Measurements from ENCODE around the gene ZBTB24.
A peak's percentile ranks its signal among the peaks of the same experiment; 100 is the strongest.
"Not testable (repeated sequence)": the region's sequence is repeated elsewhere in the genome, so short reads cannot be mapped to it uniquely, and the experiment has no call there.

Gene ZBTB24

DNA sequence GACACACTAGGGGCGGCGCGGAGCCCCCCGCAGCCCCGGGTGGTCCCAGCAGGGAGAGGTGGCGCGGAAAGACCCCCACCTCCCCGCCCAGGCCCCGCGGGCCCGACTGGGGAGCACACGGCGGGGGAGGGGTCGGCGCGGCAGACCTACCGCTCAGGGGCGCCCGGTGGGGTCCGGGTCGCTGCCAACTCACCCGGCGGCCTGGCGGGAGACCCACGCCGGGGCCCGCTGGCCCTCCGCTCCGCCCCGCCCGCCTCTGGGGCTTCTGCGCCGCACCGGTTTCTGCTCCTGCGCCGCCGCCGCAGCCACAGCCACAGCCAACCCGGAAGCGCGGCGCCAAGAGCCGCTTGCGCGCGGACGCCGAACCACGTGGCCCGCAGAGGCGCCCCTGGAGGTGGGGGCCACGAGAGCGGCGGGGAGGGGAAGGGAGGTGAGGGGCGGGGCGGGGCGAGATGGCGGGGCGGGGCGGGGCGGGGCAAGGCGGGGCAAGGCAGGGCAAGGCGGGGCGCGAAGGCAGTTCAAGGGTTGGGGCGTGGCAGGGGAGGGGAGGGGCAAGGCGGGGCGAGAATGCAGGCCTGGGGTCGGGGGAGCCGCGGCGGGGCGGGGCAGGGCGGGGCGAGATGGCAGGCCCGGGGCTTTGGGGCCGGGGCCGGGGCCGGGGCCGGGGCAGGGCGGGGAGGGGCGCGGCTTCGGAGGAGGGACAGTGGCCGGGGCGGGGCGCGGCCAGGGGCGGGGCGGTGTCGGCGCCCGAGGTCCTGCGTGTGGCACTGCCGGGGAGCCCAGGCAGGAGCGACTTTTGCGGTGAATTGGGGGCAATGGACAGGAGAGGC, at the start of gene ZBTB24:
TSS of gene ZBTB24 (minus strand) at position 315 of the 830 bp plus-strand sequence. CDS start 1,193 bp downstream, outside the sequence.
- FAIRE-seq (no peak), DNase-seq (ENCODE audit: insufficient read length, low spot score) (peak; percentile 70)
- peak; percentile 68 for TF ChIP-seq POLR2A (IDR thresholded peaks at IDR 0.05; ENCODE audit: low read depth, low read length)

DNA sequence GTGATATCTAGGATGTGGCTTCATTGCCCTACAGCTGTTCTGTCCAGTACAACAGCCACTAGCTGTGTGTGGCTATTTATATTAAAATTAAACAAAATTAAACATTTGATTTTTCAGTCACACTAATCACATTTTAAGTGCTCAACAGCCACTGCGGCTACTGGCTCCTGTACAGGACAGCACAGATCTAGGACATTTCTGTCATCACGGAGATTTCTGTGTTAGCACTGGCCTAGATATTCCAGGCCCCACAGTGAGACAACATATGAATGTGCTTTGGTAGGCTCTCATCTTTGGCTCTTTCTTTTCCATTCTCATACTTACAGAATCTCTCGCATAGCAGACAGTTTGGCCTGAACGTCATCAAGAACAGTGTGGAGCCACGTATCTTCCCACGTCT, 48.4 kb upstream of the ZBTB24 start:
- TF ChIP-seq POLR2A (IDR thresholded peaks at IDR 0.05; ENCODE audit: low read depth, low read length) = no peak
- DNase-seq (ENCODE audit: insufficient read length, low spot score) = no peak
- FAIRE-seq = no peak

DNA sequence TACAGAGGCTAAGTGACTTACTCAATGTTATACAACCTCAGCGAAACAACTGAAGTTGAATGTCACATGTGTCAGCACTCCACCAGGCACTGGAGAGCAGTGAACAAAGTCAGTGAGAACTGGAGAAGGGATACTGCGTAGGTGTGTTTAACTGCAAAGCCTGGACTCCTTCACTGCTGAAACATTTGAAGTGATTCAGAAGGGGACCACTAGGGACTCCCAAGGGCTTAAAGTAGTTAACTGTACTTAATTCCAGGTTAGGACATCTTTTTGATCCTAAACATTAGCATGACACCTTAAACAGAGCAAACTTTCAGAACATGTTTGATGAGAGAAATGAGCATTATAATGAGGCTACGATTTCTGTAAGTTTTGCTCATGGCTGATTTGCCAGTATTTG, 45.0 kb upstream of the ZBTB24 start:
- FAIRE-seq = no peak
- DNase-seq (ENCODE audit: insufficient read length, low spot score) = no peak
- no peak for TF ChIP-seq POLR2A (IDR thresholded peaks at IDR 0.05; ENCODE audit: low read depth, low read length)

DNA sequence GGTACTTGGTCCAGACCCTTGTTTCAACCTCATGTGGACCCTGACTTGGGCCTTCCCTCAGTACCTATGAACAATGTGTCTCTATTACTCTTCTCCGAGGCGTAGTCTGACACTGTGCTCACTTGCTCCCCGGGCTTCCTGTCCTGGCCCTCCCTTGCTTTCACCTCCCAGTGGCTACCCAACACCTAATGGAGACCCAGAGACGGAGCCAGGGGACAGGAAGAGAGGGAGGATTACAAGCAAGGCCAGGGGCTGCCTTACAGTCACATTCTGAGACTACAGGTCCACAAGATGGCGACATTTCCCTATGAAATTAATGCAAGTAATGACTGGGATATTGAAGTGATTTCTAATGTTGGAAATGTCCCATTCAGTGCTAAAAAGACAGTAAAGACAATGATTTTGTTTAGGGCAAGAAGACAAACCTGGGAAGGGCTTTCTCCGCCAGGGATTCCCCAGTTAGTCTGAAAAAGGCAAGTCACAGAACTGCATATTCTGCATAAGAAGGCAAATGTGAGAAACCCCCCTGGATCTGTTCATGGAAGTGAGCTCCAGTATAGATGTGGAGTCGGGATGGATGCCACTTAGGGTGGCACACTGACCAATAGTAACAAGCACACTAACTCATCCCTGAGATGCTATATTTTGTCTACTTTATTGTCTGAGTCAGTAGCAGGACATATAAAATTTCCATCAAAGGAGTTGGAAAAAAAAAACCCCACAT, 44.0 kb upstream of the ZBTB24 start:
- DNase-seq (ENCODE audit: insufficient read length, low spot score) (no peak), FAIRE-seq (peak; percentile 88)
- no peak for TF ChIP-seq POLR2A (IDR thresholded peaks at IDR 0.05; ENCODE audit: low read depth, low read length)

DNA sequence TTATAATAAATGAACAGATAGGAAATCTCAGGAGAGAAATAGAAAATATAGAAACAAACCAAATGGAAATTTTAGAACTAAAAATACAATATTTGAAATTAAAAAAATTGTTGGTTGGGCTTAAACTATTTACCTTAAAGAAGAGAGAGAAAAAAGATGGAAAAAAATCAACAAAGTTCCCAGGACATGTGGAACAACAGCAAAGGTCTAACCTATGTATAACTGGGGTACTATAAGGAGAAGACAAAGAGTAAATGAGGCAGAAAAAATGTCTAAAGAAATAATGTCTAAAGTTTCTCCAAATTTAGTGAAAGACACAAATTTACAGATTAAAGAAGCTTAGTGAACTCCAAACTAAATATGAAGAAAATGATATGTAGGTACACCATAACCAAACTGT, 41.1 kb upstream of the ZBTB24 start:
- no peak for TF ChIP-seq POLR2A (IDR thresholded peaks at IDR 0.05; ENCODE audit: low read depth, low read length)
- no peak for DNase-seq (ENCODE audit: insufficient read length, low spot score)
- FAIRE-seq = no peak

DNA sequence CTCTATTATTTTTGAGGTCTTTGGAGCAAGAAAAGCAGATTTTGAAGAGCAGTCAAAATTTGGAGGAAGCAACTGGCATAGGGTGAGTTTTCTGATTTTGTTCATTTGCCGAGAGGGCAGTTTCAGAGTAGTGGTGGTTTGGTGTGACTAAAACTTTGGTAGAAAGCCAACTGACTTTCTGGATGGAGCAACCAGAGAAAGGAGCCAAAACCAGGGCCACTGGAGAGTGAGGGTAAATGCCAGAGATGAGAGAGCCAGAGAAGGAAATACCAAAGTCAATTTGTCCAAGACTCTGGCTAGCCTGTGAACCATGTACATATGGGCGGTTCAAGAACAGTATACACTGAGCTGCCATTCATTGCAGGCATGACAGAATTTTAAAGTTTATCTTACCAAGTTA, 40.5 kb upstream of the ZBTB24 start:
- DNase-seq (ENCODE audit: insufficient read length, low spot score) (no peak), FAIRE-seq (no peak)
- TF ChIP-seq POLR2A (IDR thresholded peaks at IDR 0.05; ENCODE audit: low read depth, low read length) = no peak

DNA sequence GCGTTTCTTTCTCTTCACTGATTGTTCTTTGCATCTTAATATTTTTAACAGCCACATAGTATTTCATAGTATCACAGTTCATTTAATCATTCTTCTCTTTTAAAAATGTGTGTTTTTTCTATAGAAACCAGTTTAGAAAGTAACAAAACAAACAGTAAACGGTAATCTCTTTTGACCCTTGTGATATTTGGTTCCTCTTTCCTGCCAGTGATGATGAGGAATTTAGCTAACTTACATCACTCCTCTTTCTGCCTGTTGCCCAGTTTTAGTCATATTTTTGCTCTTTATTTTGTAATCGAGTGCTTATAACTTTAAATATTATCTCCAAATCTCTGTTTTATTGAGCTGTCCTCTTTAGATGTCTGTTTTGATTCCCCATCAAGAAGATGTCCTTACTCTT, 38.1 kb upstream of the ZBTB24 start:
- DNase-seq (ENCODE audit: insufficient read length, low spot score) (no peak), FAIRE-seq (no peak)
- no peak for TF ChIP-seq POLR2A (IDR thresholded peaks at IDR 0.05; ENCODE audit: low read depth, low read length)

DNA sequence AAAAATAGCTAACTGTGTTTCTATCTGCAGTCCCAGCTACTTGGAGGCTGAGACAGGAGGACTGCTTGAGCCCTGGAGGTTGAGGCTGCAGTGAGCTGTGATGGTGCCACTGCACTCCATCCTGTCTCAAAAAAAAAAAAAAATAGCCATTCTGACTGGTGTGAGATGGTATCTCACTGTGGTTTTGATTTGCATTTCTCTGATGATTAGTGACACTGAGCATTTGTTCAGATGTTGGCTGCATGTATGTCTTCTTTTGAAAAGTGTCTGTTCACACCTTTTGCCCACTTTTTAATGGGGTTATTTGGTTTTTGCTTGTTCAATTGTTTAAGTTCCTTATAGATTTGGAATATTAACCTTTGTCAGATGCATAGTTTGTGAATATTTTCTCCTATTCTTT, 36.6 kb upstream of the ZBTB24 start:
- not testable (repeated sequence) for FAIRE-seq; DNase-seq (ENCODE audit: insufficient read length, low spot score)

DNA sequence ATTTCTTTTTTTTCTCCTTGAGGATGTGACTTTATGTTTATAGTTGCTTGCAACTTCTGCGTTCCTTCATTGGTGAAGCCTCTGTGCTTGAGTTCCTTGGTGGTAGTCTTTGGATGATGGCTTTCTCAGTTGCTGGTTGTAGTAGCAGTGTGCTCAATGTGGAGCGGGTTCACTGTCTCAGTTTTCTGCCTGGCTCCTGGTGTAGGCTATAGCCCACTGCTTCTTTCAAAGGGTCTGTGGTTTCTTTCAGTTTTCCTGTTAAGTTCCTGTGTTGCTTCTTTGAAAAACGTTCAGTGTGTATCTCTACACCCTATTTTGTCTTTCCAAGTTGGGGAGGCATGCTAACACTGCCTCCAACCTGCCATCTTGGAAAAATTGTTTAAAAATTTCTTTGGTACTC, 33.9 kb upstream of the ZBTB24 start:
- DNase-seq (ENCODE audit: insufficient read length, low spot score) = no peak
- no peak for TF ChIP-seq POLR2A (IDR thresholded peaks at IDR 0.05; ENCODE audit: low read depth, low read length)
- FAIRE-seq = no peak

DNA sequence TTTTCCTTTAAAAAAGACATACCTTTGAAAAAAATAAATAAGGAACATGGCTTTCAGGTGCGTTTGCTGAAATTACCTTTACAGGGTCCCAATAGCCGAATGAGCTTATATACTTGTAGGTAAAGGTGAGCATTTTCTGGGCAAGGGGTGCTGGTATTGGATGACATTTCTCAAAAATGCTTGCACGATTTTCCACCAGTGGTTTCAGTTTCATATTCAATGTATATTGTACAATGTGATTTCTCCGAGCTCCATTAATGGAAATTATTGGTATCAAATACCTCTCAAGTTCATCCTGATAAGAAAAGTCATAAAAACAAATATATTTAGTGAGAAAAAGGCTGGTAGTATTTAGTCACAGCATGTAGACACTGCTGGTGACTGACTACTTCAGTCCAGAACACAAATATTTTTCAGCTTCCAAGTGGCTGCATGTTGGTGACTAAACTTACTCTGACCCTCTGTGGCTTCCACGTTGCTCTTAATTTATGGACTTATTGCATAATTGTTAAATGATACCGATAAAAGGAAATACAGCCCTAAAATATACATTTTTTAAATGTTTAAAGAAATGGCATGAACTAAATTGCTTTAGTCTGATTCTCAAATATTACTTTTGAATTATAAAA, 32.9 kb upstream of the ZBTB24 start:
- no peak for FAIRE-seq
- TF ChIP-seq POLR2A (IDR thresholded peaks at IDR 0.05; ENCODE audit: low read depth, low read length) = no peak
- DNase-seq (ENCODE audit: insufficient read length, low spot score) = no peak

DNA sequence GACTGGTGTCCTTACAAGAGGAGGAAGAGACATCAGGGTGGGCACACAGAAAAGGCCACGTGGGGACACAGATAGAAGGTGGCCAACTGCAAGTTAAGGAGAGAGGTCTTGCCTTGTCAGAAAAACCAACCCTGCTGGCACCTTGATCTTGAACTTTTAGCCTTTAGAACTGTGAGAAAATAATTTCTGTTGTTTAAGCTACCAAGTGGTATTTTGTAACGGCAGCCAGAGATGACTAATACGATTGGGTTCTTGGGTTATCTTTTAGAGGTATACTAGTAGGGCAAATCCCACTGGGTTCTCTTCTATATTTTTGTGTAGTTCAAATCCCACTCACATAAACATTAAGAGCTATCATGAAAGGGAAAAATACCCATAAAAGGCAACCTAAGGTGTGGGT, 31.9 kb upstream of the ZBTB24 start:
- no peak for FAIRE-seq
- DNase-seq (ENCODE audit: insufficient read length, low spot score) = no peak
- no peak for TF ChIP-seq POLR2A (IDR thresholded peaks at IDR 0.05; ENCODE audit: low read depth, low read length)

DNA sequence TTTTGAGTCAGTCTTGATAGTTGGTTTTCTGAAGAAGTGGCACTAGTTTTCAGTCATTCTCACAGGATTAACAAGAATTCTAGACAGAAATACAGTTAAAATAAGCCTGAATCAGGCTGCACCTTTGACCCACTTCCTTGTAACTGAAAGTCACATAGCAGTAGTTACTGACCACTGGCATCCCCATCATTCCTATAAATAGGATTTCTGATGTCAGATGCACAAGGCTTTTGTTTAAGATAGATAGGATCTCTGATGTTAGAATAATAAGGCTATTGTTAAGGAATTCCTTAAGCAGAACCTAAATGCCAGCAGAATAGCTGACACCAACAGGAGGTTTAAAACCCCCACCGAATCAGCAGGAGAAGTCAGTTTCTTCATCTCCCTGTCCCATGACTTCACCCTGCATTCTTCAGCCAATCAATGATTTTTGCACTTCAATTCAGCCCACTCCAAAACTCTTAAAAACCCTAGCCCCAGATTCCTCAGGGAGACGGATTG, 30.6 kb upstream of the ZBTB24 start:
- DNase-seq (ENCODE audit: insufficient read length, low spot score) = no peak
- FAIRE-seq = peak; percentile 43
- TF ChIP-seq POLR2A (IDR thresholded peaks at IDR 0.05; ENCODE audit: low read depth, low read length) = no peak

DNA sequence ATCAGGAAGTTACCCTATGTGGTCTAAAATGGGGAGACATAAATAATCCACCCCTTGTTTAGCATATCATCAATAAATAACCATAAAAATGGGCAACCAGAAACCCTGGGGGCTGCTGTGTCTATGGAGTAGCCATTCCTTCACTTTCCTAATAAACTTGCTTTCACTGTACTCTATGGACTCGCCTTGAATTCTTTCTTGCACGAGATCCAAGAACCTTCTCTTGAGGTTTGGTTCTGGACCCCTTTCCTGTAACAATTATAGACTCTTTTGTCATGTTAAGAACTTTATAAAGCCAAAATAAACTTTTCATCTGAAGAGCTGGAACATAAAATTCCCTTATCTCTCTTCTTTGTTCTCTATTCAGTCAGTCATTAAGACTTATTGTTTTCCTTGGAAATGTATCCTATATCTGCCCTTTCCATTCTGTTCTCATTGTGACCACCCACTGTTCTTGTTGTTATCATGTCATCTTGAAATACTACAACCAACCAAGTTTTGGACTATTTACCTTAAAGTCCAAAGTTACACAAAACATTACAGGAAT, 29.3 kb upstream of the ZBTB24 start:
- no peak for FAIRE-seq
- no peak for DNase-seq (ENCODE audit: insufficient read length, low spot score)

DNA sequence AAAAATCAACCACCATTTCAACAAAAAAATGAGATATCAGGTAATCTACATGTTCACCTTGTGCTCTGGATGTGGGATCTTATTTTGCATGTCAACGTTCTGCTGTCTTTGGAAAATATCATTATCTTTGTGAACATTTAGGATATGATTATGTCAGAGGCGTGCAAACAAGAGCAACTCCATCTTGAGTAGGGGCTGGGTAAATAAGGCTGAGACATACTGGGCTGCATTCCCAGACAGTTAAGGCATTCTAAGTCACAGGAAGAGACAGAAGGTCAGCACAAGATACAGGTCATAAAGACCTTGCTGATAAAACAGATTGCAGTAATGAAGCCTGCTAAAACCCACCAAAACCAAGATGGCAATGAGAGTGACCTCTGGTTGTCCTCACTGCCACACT, 28.8 kb upstream of the ZBTB24 start:
- FAIRE-seq (no peak), DNase-seq (ENCODE audit: insufficient read length, low spot score) (no peak)
- no peak for TF ChIP-seq POLR2A (IDR thresholded peaks at IDR 0.05; ENCODE audit: low read depth, low read length)

More for the DNA sequence above, 29.3 kb upstream of the ZBTB24 start:
- no peak for TF ChIP-seq POLR2A (IDR thresholded peaks at IDR 0.05; ENCODE audit: low read depth, low read length)
